ENCODE measurements around the gene C1QTNF6.

The C1QTNF6 gene

DNA sequence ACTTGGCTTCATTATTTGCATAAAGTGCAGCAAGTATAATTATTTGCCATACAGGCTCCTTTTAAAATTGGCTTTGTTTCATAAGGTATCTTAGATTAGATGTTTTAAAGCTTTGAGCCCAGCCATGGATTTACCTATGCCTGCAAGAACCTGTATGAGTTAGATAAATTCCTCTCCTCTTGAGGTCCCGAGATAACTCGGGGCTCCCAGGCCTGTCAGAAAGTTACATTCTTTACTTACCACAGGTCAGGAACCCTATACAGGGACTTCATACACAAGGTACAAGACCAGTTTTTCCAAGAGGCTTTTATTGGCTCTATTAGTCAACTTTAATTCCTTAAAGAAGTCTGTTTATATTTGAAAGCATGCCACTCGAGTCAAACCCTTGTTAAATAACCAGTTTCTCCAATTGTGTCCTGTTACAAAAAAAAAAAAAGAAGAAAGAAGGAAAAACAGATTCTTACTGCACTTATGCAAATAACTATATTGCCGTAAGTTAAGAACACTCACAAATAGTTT lies 2.3 kb upstream of the C1QTNF6 start:
- no peak for DNase-seq (ENCODE audit: low read depth, low spot score)

DNA sequence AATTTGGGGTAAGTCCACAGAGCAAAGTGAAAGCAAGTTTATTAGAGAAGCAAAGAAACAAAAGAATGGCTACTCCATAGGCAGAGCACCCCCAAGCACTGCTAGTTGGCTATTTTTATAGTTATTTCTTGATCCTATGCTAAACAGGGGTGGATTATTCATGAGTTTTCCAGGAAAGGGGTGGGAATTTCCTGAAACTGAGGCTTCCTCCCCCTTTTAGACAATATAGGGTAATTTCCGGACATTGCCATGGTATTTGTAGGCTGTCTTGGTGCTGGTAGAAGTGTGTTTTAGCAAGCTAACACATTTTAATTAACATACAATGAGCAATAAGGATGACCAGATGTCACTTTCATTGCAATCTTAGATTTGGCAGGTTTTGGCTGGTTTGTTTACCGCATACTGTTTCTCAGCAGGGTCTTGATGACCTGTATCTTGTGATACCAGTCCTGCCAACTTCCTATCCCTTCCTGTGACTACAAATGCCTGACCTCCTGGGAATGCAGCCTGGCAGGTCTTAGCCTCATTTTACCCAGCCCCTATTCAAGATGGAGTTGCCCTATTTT lies 937 bp upstream of the C1QTNF6 start:
- DNase-seq (ENCODE audit: low read depth, low spot score), result peak; percentile 58

DNA sequence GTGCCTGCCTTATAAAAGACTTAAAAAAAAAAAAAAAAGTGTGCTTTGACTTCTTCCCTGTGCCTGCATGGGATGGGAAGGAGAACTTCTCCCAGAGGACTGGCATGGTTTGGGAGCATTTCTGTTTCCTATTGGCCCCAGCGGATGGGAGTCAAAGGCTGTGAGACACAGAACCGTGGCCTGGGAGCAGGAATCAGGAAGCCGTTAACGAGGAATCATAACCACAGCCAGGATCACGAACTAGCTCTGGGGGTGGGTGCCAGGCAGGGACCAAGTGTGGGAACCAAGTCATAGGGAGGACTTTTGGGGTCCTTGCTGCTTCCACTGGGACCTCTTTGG lies 526 bp downstream of the C1QTNF6 start:
- no peak for DNase-seq (ENCODE audit: low read depth, low spot score)

DNA sequence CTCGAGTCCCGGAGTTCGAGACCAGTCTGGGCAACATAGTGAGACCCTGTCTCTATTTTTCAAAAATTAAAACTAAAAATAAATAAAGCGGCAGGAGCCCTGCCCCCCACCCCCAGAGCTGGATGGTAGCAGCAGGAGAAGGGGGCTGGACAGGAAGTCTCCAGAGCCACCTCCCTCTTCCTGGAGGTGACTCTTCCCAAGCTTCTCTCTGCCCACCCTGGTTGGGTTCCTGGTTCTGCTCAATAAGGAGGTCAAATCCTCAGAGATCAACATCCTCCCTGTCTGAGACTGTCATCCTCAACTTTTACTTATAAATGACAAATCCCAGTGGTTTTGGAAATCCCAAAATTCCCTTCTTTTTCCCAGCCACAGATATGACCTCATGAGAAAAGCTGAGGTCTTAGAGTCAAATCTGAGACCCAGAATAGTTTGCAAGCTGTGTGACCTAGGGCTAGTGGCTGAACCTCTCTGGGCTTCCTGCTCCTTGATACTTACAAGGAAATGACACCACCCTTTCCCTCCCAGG lies 987 bp downstream of the C1QTNF6 start:
- DNase-seq (ENCODE audit: low read depth, low spot score), result no peak

DNA sequence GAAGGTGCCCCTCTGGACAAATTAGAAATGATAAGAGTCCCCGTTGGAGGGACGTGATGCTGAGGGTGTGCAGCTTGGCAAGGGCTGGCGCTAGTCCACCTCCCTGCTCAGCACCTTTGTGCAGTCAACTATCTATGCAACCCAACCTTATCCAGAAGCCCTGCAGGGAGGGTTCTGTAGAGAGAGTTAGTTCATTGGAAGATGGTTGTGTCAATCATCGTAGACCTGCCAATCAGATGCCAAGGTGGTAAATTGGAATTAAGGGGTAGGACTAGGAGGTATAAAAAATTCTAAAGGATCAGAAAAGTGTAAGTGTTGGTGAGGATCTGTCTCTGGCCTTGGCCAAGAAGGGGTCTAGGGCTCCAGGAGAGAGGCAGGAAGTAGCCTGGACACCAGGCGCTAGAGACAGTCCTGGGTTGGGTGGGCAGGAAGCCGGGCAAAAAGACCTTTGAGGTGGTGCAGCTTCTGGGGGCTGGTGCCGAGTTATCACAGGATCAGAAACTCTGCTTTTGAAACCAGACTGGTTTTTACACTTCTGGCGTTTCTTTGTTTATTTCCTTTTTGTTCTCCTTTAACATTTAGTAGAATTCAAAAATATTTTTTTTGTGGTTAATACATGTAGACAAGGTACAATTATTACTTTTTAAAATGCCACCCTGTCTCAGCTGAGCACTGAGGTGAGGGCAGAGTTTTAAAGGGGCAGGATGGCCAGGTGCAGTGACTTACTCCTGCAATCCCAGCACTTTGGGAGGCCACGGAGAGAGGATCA lies 1.6 kb downstream of the C1QTNF6 start:
- DNase-seq (ENCODE audit: low read depth, low spot score), result peak; percentile 81

DNA sequence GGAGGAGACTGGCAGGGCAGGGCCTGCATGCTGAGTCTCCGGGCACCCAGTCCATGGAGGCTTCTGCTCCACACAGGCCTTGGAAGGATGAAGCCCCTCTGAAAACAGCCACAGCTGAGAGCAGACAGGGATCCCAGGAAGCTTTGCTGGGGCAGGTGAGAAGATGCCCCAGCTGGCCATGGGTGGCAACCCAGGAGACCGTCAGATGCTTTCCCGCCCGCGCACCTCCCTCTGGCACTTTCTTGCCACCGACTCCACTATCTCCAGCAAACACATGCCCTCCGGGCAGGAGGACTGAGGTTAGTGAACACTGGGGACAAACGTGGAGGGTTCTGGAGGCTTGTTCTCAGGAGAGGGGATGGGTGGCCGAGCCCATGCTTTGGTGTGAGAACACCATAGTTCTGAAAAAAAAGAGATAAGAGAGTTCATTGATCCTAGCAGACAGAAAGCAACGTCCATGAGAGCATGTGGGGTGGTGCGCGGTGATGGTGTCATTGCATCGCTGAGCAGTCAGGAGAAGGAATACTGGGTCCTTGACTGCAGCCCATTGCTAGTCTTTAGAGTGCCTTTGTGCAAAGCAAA lies 2.3 kb downstream of the C1QTNF6 start:
- DNase-seq (ENCODE audit: low read depth, low spot score), result no peak

DNA sequence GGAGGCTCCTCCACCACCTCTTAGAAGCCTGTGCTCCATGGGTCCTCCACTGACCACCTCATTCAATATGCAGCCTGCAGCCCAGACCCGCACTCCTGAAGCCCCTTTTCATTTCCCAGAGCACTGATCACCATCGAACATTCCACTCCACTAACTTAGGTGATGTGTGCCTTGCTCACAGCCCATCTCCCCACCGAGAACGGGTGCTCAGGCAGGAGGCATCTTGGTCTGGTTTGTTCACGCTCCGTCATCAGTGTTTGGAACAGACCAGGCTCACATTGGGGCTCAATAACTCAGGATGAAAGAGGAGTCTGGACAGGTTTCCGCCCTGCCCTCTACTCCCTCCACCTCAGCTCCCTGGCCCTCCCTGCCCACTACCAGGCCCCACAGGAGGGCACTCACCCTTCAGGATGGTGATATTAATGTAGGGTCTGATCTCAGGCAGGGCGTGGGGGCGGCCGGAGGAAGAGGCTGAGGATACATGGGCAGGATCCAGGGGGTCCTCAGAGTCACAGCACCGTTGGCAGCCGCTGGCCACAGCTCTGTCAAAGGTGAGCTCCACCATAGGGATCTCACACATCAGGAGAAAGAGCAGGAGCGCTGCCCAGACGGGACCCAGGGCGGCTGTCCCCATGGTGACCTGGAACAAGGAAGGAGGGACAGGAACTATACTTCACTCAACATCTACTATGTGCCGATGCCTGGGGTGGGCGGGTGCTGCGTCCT lies 3.1 kb downstream of the C1QTNF6 start:
- no peak for DNase-seq (ENCODE audit: low read depth, low spot score)

DNA sequence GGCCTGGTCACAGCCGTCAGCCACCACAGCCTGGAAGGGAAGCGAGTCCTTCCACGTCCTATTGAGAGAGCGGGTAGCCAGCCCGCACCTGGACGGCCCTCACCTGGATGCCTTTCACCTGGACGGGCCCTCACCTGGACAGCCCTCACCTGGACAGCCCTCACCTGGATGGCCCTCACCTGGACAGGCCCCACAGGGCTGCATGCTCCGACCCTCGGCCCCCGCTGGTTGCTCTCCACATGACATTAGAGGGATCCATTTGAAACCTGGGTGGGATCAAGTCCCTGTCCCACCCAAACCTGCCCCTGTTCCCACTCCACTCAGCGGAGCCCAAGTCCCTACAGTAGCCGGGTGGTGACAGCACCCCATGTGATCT lies 3.7 kb downstream of the C1QTNF6 start:
- no peak for DNase-seq (ENCODE audit: low read depth, low spot score)

DNA sequence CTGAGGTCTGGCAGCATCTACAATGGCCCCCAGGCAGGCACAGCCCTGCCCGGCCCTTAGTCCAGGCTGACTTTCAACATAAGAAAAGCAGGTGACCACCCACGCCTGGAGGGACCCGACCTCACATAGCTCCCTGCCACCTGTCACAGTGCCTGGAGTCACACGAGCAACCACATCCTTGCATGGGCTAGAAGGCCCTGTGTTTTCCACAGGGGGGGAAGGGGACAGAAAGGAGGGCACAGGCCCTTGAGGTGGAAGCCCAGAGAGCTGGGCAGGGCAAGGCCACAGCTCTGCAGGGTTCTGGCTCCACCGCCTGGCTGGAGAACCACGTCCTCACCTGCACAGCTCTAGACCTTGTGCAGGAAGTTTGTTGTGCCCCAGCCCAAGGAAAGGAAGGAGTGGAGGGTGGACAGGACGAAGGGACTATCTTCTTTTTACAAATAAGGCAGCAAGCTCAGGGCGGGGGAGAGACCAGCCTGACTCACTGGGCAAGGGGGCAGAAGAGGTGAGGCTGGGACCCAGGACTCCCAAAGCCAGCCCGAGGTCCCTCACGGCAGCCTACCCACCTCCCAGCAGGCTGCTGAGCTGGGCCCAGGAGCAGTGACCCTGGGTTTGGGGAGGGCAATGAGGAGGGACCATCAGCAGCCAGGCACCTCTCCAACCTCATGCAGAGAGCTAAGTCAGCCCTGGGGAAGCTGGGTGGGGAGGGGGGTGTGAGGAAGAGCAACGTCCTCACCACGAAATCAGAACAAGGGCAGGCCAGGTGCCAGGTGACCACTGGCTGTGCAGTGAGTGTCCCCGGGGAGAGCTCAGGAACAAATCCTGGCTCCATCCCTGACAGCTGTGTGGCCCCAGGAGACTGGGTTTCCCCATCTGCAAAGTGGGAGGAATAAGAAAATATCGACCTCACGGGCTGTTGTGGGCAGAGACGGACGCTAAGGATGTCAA lies 4.3 kb downstream of the C1QTNF6 start:
- no peak for DNase-seq (ENCODE audit: low read depth, low spot score)

DNA sequence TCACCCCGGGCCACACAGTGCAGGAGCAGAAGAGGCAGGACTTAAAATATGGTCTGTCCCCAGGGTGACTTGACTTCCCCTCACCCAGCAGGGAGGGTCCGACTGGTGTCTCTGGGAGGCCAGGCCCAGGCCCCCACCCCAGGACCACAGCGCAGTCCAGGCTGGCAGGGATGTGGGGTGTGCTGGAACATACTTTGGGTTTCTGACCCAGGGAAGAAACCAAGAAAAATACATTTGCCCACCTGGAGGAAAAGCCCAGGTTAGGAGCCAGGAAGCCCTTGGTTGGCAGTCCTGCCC lies 5.2 kb downstream of the C1QTNF6 start:
- DNase-seq (ENCODE audit: low read depth, low spot score), result no peak

DNA sequence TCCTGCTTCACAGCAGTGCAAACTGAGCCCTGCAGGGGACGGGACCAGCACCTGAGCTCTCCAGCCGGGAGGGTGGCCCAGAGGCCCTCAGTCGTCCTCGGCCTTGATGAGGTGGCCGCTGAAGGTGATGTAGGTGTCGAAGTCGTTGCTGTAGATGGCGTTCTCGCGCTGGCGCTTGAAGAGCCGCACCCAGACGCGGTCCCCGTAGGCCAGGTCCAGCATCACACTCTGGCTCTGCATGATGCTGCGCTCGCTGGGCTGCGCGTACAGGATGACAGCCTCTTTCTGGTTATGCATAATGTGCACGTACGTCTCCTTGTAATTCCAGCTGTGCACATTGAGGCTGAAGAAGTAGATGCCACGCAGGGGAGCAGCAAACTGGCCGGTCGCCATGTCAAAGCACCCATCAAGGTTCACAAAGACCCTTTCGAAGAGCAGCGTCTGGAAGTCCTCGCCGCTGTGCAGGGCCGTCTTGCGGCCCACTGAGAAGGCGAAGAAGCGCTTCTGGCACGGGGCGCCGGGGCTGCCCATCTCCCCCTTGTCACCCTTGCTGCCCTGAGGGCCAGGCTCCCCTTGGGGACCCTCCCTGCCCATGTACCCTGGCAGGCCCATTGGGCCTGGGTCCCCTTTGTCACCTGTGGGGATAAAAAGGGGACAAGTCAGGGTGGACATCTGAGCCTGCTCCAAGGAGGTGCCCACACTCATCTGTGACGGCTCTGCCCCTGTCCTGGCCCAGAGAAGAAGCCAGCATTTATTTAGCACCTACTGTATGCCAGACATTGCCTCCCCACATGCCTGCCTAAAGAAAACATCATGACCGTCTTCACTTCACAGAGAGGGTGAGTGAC lies 5.7 kb downstream of the C1QTNF6 start:
- DNase-seq (ENCODE audit: low read depth, low spot score), result no peak

DNA sequence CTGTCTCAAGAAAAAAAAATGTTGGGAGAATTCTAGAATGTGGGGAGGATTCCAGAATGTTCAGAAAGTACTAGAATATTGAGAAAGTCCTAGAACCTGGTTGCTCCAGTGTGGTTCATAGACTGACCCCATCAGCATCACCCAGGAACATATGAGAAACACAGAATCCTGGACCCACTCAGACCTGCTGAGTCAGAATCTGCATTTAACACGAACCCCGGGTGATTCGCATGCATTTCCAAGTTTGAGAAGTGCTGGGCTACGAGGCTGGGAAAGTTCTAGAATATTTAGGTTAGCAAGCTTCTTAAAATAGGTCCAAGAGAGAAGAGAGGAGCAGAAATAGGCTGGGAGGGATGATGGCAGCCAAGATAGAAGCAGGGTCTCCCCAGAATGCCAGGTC lies 6.4 kb downstream of the C1QTNF6 start:
- DNase-seq (ENCODE audit: low read depth, low spot score), result no peak

DNA sequence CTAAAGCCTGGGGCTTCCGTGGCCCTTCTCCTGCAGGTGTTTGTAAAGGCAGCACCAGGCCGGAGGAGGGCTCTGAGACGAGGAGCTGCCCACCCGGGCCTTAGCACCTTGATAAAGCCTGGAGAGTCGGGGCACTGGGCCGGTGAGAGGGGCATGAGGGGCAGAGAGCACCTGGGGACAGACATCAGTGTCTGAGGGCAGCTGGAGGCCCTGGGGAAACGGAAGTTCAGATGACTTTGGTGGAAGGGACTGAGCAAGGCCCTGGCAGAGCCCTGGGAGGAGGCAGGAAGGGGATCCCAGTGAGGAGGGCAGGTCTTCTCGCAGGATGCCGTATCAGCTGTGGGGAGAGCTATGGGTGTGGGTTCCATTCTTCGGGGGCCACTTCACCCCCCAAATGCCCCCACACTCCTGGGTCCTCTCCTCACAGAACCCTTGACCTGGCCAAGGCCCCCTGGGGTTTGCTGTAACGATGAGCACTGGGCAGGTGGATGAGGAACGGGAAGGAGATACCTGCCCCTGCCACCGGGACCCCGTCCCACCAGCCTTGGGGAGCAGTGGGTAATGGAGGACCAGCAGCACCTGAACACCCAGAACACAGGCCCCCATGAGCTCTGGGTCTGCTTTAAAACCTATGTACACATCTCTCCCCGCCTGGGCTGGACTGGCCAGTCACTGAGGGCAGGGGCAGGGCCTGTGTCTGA lies 7.4 kb downstream of the C1QTNF6 start:
- no peak for DNase-seq (ENCODE audit: low read depth, low spot score)

DNA sequence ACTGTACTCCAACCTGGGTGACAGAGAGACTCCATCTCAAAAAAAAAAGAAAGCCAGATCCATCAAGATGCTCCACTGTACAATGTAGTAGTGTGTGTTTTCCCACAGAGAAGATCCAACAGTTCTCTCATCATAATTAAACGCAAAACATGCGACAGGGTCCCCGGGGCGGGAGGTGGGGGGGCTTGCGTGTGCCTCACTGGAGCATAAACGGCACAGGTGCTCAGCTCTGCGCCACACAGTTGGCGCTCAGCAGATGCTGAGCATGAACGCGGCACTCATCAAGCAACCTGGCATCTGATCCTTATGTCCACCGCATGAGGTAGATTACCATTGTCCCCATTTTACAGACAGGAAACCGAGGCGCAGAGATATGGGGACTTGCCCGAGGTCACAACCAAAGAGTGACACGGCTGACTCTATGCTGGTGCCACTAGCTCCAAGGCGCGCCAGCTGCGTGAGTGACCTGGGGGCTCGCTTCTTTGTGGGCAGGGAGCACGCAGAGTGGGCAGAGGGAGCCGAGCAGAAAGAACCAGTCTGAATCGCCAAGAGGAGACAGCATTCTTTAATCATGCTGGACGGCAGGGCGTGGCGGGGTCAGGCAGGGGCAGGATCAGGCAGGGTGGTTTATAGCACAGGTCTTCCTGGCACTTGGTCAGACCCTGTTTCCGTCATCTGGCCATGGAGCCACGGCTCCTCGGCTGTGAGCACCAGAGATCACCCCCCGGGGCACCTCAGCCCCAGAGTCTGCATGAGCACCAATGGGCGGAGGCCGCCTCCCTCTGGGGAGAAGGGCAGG lies 8.2 kb downstream of the C1QTNF6 start:
- DNase-seq (ENCODE audit: low read depth, low spot score), result no peak

DNA sequence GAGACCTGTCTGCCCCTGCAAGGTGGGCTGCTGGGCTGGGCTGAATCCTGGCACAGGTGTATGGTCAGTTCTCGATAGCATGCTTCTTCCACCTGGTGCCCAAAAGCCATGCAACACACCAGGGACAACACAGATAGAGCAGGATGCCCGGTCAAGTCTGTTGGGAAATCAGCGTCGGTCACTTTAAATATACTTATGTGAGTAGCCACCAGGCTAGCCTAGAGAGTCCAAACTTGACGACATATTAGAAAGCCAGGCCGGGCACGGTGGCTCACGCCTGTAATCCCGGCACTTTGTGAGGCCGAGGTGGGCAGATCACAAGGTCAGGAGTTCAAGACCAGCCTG lies 8.9 kb downstream of the C1QTNF6 start:
- no peak for DNase-seq (ENCODE audit: low read depth, low spot score)

DNA sequence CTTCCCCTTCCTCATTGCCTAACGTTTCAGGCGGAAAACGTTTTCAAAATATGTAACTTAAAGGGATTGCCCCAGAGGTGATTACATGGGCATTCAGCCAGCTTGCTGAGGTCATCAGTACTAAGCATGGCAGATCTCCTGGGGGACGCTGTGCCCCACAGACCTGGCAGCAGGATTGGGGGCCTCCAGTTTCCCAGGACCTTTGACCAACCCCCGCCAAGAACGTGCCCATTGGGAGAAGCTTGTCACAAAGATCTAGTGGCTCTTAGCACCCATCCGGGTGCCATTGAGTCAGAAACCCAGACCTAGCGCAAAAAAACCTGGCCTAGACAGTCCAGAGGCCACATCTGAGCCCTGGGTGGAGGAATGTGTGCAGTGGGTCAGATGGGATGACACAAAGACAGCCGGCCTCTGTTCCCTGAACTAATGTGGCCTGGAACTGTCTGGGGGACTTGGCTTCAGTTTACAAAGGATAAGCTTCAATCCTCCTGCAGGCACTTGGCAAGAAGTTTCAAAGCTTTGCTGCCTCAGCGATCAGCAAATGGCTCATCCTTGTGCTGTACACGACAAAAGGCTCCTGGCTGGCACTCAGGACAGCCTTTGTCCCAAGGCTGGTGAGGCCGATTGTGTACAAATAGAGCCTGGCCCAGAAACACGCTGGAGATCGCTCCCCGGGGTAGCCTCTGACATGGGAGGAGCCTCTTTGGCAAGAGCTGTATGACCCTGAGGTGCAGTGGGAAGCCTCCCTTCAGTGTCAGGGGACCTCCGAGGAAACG lies 9.5 kb downstream of the C1QTNF6 start:
- peak; percentile 37 for DNase-seq (ENCODE audit: low read depth, low spot score)

DNA sequence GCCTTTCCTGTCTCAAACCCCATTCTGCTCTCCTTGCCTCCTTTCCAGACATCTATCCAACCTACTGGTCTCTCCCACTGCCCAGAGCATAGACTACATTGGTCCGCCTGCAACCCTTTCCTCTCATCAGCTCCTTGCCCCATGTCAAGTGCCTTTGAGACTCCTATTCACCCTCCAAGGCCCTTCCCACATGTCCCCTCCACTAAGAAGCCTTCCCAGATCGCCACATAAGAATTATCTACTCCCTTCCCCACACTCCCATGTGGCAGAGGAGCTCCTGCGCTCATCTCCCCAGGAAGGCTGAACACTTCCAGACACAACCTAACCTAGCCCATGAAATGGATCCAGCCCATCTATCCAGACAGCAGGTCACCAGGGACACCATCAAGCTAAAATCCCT lies 10.3 kb downstream of the C1QTNF6 start:
- DNase-seq (ENCODE audit: low read depth, low spot score), result no peak

DNA sequence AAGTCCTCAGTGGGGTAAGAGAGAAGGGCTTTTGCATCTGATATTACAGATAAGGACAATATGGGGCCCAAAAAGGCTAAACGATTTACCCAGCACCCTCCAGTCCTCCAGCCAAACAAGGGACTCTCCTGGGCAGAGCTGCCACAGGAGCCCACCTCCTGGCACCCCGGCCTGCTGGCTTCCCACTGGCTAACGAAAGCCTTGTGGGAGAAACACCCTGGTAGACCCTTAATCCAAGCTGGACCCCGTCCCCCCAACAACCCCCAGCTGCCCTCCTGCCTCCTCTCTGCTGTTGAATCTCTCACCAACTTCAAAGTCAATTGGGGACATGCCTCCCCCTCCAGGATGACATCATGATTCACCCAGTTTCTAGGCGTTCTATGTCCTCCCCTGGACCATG lies 10.8 kb downstream of the C1QTNF6 start:
- no peak for DNase-seq (ENCODE audit: low read depth, low spot score)

Data from astrocyte of the hippocampus (primary cell).